AG04450 (cell line): Measurements from ENCODE around the gene ANKS3. TPM values are rescaled to one million over a fixed set of nuclear protein-coding genes. Genes with fewer than 3 reads are reported as not detected.

ENCODE experiments used
- CTCF ChIA-PET: fragments of 300-600, 350-600 bp; formaldehyde crosslinking; extraction: SDS; loops from one replicate; lab custom pipeline; 2022; ENCODE audit warnings: antibody characterized with exemption, inconsistent platforms; lab: Charles Lee
- POLR2A ChIA-PET: fragments of 350-600 bp; formaldehyde crosslinking; extraction: SDS; loops from one replicate; lab custom pipeline; 2021; ENCODE audit warnings: antibody characterized with exemption, inconsistent platforms; lab: Yijun Ruan, JAX
- DNase-seq: peaks from one replicate; pipeline ENCODE4 v3.0.0-alpha.2; 2011; ENCODE audit warnings: low read depth, low spot score
- H3K27ac ChIP-seq: one replicate; pipeline ENCODE4 v1.5.1; 2012; ENCODE audit warnings: low read depth, low read length, control low read depth
- H3K27me3 ChIP-seq: one replicate; pipeline ENCODE4 v1.6.0; 2012; ENCODE audit warnings: low read length; ENCODE audit not compliant: control insufficient read depth, insufficient read depth
- H3K4me3 ChIP-seq: 2 replicates; pipeline ENCODE4 v1.5.1; 2011; ENCODE audit warnings: mild to moderate bottlenecking, low read depth, low read length, control low read depth
- H3K9me3 ChIP-seq: 2 replicates; pipeline ENCODE4 v1.5.1; 2012; ENCODE audit warnings: low read length; ENCODE audit not compliant: control insufficient read depth, insufficient read depth
- polyA plus RNA-seq: library from polyadenylated mRNA; depleted of rRNA; stranded (reverse); fragments of >200 nt; gene quantifications from 2 replicates; pipeline ENCODE4 v1.2.3, GENCODE V29; 2011
- TF ChIP-seq, protein P1 (sequence below): IDR thresholded peaks from 2 replicates; pipeline ENCODE4 v1.5.1; 2011; ENCODE audit warnings: low read depth, low read length, control low read depth, inconsistent platforms

Gene ANKS3
- polyA plus RNA-seq, 1 experiment: 14.0 TPM

DNA sequence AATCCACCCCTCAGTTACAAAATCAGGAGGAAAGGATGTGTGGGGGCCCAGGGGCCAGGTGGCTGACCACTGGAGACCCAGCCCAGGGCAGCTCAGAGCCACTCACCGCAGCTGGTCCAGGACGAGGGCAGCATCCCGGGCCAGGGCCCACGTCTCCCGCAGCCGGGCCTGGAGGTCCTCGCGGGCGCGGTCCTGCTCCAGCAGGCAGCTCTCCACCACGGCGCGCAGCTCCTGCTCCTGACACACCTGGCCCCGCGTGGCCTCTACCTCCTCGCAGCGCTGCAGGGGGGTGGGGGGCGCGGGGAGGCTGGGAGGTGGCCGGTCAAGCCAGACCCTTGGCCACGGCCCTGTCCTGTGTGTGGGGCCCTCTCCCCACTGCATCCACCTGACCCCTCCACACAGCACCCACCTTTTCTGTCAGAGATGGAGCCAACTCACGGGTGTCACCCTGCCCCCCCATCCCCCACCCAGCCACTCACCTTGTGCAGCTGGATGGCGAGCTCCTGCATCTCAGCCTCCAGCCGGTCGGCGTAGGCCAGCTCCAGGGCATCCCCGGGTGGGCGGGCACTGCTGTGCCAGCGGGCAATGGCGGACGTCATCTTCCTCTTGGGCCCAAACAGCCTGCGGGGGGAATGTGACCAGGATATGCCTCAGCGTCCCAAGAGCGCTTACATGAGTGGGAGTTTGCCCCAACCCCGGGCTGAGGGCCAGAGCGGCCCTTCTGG is 35.6 kb downstream of the ANKS3 start:
- Histone ChIP-seq H3K9me3 (no peaks in the 10 kb centered on the region), H3K27ac (no peak overlapping the region), H3K27me3 (no peaks in the 10 kb centered on the region), H3K4me3 (no peak overlapping the region)
- ChIA-PET POLR2A (no interaction called here), CTCF (interaction anchor here (0.6 kb wide), 1 partner anchor 257 kb away, joined by 3 read pairs; no protein-coding TSS in a partner anchor)
- no peak for DNase-seq
- TF ChIP-seq, protein P1, sequence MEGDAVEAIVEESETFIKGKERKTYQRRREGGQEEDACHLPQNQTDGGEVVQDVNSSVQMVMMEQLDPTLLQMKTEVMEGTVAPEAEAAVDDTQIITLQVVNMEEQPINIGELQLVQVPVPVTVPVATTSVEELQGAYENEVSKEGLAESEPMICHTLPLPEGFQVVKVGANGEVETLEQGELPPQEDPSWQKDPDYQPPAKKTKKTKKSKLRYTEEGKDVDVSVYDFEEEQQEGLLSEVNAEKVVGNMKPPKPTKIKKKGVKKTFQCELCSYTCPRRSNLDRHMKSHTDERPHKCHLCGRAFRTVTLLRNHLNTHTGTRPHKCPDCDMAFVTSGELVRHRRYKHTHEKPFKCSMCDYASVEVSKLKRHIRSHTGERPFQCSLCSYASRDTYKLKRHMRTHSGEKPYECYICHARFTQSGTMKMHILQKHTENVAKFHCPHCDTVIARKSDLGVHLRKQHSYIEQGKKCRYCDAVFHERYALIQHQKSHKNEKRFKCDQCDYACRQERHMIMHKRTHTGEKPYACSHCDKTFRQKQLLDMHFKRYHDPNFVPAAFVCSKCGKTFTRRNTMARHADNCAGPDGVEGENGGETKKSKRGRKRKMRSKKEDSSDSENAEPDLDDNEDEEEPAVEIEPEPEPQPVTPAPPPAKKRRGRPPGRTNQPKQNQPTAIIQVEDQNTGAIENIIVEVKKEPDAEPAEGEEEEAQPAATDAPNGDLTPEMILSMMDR: no peak

DNA sequence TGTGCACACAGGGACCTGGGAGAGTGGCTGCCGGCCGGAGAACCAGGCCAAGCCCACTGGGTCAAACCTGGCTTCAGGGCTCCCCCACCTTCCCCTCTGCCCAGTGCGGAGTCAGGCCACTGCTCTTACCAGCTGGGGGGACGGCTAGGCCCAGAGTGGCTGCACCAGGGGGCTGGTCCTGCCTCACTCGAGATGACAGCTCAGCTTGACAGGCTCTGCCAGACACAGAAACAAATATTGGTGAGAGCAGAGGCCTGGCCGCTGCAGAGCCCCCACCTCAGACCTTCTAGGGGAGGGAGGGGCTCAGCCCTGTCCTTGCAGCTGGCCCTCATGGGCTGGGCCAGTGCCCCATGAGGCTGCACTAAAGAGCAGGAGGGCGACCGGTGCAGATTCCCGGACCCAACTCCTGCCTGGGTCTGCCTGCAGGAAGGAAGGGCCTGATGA is 36.2 kb downstream of the ANKS3 start:
- no peak for DNase-seq
- CTCF ChIA-PET: no interaction called here
- Histone ChIP-seq H3K27me3 (no peaks in the 10 kb centered on the region), H3K27ac (no peak overlapping the region), H3K4me3 (no peak overlapping the region), H3K9me3 (no peaks in the 10 kb centered on the region; the same call in 1 of the 2 replicates)
- POLR2A ChIA-PET: no interaction called here
- TF ChIP-seq, protein P1: no peak

DNA sequence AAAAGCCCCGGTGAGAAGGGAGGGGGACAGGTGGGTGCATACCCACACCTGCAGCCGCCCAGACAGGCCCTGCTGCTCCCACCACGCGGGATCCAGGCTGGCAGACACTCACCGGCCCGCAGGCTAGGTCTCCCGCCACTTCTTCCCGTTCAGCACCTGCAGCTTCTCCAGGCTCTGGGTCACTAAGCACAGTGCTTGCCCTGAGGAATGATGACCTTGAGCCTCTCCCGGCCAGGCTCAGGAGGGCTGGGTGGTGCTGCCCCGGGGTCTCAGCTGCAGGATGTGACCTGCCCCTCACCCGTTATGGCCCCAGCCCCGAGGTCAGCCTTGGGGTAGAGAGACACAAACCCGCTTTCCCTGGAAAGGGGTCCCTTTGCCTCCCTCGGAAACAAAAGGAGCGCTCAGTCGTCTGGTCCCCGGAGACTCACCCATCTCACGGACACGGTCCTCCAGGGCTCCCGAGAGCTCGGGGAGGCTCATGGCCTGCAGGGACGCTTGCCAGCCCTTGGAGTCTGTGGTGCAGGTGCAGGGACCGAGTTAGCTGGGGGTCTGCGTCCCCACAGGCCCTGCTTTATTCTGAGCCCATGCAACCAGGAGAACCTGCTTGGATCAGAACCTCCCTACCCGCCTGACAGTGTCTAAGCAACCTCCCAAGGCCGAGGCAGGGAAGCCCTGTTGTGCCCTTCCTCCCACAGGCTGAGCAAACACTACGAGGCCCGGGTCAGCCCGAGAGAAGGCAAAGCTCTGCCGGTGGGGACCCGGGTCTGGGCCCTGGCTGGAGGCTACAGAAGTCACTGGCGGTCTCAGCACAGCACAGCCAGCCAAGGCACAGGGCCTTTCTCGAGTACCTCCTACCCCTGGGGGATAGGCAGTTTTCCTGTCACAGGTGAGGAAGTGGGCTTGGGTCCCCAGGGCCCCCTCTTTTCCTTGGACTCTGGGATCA is 36.9 kb downstream of the ANKS3 start:
- no peaks in the 10 kb centered on the region; the same call in 1 of the 2 replicates for H3K9me3 ChIP-seq
- H3K27me3 ChIP-seq: no peaks in the 10 kb centered on the region
- ChIA-PET CTCF (no interaction called here), POLR2A (interaction anchor here (1.0 kb wide), 1 partner anchor 38 kb away, joined by 3 read pairs; the partner anchor contains the start of gene DNAAF8)
- DNase-seq: no peak
- H3K4me3 ChIP-seq: no peak overlapping the region
- H3K27ac ChIP-seq: no peak overlapping the region
- TF ChIP-seq, protein P1: no peak

DNA sequence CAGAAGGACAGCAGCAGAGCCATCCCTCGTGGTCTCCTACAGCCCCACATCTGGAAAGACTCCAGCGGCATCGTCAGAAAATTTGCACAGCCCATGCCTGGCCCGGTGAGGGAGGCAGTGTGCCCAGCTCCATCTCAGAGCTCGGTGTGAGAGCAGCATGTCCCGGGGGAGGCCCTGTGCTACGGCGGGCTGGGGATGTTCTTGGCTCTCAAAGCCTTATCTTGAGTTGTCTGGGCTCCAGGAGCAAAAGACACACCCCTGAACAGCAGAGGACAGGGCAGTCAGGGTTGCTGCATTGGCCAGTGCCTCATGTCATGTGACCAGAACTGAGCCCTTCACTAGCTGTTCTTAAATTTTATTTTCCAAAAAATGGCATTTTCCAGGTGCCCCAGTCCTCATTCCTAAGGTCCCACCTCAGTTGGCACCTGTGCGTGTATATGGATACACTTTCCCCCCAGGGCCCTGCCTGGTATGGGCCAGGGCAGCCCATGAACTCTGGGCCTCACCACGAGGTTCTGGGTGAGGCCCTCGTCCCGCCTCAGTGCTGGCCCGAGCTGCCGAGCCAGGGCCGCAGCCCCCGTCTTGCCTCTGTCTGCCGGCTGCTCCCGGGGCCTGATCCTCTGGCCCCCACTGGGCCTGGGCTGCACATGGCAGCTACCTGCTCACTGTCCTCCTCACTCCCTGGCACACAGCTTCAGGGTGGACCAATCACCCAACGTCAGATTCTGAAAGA is 37.7 kb downstream of the ANKS3 start:
- CTCF ChIA-PET: interaction anchor here (0.7 to 1.3 kb wide), 2 partner anchors 9 to 11 kb away, joined by 3 read pairs; no protein-coding TSS in a partner anchor
- no peak for DNase-seq

More for the DNA sequence above, 37.7 kb downstream of the ANKS3 start:
- POLR2A ChIA-PET: interaction anchor here (1.0 kb wide), 1 partner anchor 39 kb away, joined by 3 read pairs; the partner anchor contains the start of gene DNAAF8
- no peak overlapping the region for H3K4me3 ChIP-seq
- H3K27ac ChIP-seq: no peak overlapping the region
- no peaks in the 10 kb centered on the region for H3K27me3 ChIP-seq
- TF ChIP-seq, protein P1: no peak
- no peaks in the 10 kb centered on the region; the same call in 1 of the 2 replicates for H3K9me3 ChIP-seq
